Limb (tissue), 2 donors: ENCODE data around the gene CCDC28B.

ENCODE experiments used
- DNase-seq, 2 donors: peaks; one replicate each; pipeline ENCODE4 v3.0.0-alpha.2; 2016; ENCODE audit errors: extremely low spot score in 2 of 2

CCDC28B gene

GRCh38 chr1:32221980-32222755, 21.8 kb downstream of the CCDC28B start, which contains the start of the genes EIF3I and TMEM234:
Gene EIF3I (plus strand): TSS chr1:32222407. CDS start chr1:32222442, 35 bp downstream.
Gene TMEM234 (minus strand): TSS chr1:32222353. CDS start chr1:32222322, 31 bp downstream.
- peak; percentile 93 to 95 for DNase-seq

GRCh38 chr1:32223683-32224082, 23.3 kb downstream of the CCDC28B start:
- no peak for DNase-seq

GRCh38 chr1:32224285-32224684, 23.9 kb downstream of the CCDC28B start:
- no peak for DNase-seq

- no peak for DNase-seq
These were observed 28.4 kb downstream of the CCDC28B start for GRCh38 chr1:32228771-32229170.

- DNase-seq: no peak
These were observed 31.5 kb downstream of the CCDC28B start for GRCh38 chr1:32231843-32232432.

- DNase-seq: no peak
These were observed 32.3 kb downstream of the CCDC28B start for GRCh38 chr1:32232558-32233304.

GRCh38 chr1:32234792-32235191, 34.4 kb downstream of the CCDC28B start:
- no peak for DNase-seq

GRCh38 chr1:32239337-32239736, 38.9 kb downstream of the CCDC28B start:
- no peak for DNase-seq

GRCh38 chr1:32239790-32240139, 39.4 kb downstream of the CCDC28B start:
- no peak for DNase-seq

- DNase-seq: peak in 1 of 2 donors; percentile 76
These were observed 40.0 kb downstream of the CCDC28B start for GRCh38 chr1:32240140-32240951.

GRCh38 chr1:32241001-32241763, 40.8 kb downstream of the CCDC28B start:
- DNase-seq: peak; percentile 65 to 74

- DNase-seq: peak in 1 of 2 donors; percentile 18
These were observed 42.0 kb downstream of the CCDC28B start for GRCh38 chr1:32242341-32242851.

- DNase-seq: no peak
These were observed 46.5 kb downstream of the CCDC28B start, which contains the start of gene FAM167B for GRCh38 chr1:32246888-32247273. Gene FAM167B (plus strand): TSS chr1:32247222. CDS start chr1:32247422, 200 bp downstream.

- DNase-seq: peak in 1 of 2 donors; percentile 37
These were observed 47.1 kb downstream of the CCDC28B start for GRCh38 chr1:32247452-32247851.

- peak in 1 of 2 donors; percentile 80 for DNase-seq
These were observed 47.8 kb downstream of the CCDC28B start for GRCh38 chr1:32247983-32248889.

GRCh38 chr1:32249831-32250525, 49.6 kb downstream of the CCDC28B start:
- DNase-seq: no peak

GRCh38 chr1:32250893-32251716, 50.7 kb downstream of the CCDC28B start, which contains the start of gene LCK:
Gene LCK (plus strand): TSS chr1:32251265. CDS start chr1:32274330, 23,065 bp downstream.
- DNase-seq: no peak
